ENCODE measurements around the gene LRRC15.

The LRRC15 gene

GRCh38 chr3:194384569-194385001 is 15.0 kb upstream of the LRRC15 start:
- DNase-seq, result no peak

GRCh38 chr3:194384156-194384555 is 14.6 kb upstream of the LRRC15 start:
- no peak for DNase-seq

- DNase-seq, result no peak
Observed at GRCh38 chr3:194383276-194383940, 13.9 kb upstream of the LRRC15 start.

GRCh38 chr3:194382892-194383223 is 13.3 kb upstream of the LRRC15 start:
- no peak for DNase-seq

- DNase-seq, result no peak
Observed at GRCh38 chr3:194382196-194382891, 12.8 kb upstream of the LRRC15 start.

- no peak for DNase-seq
Observed at GRCh38 chr3:194381460-194381875, 11.9 kb upstream of the LRRC15 start.

GRCh38 chr3:194380326-194380725 is 10.8 kb upstream of the LRRC15 start:
- no peak for DNase-seq

GRCh38 chr3:194379651-194380050 is 10.1 kb upstream of the LRRC15 start:
- no peak for DNase-seq

GRCh38 chr3:194379231-194379630 is 9.7 kb upstream of the LRRC15 start:
- no peak for DNase-seq

- DNase-seq, result no peak
Observed at GRCh38 chr3:194377708-194378107, 8.2 kb upstream of the LRRC15 start.

- DNase-seq, result no peak
Observed at GRCh38 chr3:194376241-194376560, 6.7 kb upstream of the LRRC15 start.

GRCh38 chr3:194375473-194376240 is 6.1 kb upstream of the LRRC15 start:
- no peak for DNase-seq

GRCh38 chr3:194374935-194375334 is 5.4 kb upstream of the LRRC15 start:
- no peak for DNase-seq

GRCh38 chr3:194373899-194374298 is 4.4 kb upstream of the LRRC15 start:
- no peak for DNase-seq

GRCh38 chr3:194373028-194373427 is 3.5 kb upstream of the LRRC15 start:
- no peak for DNase-seq

GRCh38 chr3:194370753-194371152 is 1.2 kb upstream of the LRRC15 start:
- DNase-seq, result no peak

GRCh38 chr3:194368918-194369317 is 625 bp downstream of the LRRC15 start:
- no peak for DNase-seq

GRCh38 chr3:194367992-194368841 is 1.3 kb downstream of the LRRC15 start:
- DNase-seq, result no peak

- no peak for DNase-seq
Observed at GRCh38 chr3:194365978-194366490, 3.5 kb downstream of the LRRC15 start.

GRCh38 chr3:194365526-194365925 is 4.0 kb downstream of the LRRC15 start:
- DNase-seq, result no peak

GRCh38 chr3:194364652-194365434 is 4.7 kb downstream of the LRRC15 start:
- DNase-seq, result no peak

- no peak for DNase-seq
Observed at GRCh38 chr3:194364314-194364651, 5.3 kb downstream of the LRRC15 start.
